Urinary bladder (tissue), 4 donors: ENCODE measurements around the gene GIGYF2. TPM values are rescaled to one million over a fixed set of nuclear protein-coding genes. Genes with fewer than 3 reads are reported as not detected.
A peak's percentile ranks its signal among the peaks of the same experiment; 100 is the strongest.

ENCODE experiments used
- DNase-seq: peaks from one replicate; pipeline ENCODE4 v3.0.0-alpha.2; 2015; ENCODE audit errors: extremely low spot score
- H3K27ac ChIP-seq: one replicate; pipeline ENCODE4 v1.5.1; 2013; ENCODE audit warnings: low read depth, mild to moderate bottlenecking, moderate library complexity
- H3K36me3 ChIP-seq: one replicate; pipeline ENCODE4 v1.6.1; 2013; ENCODE audit warnings: mild to moderate bottlenecking, moderate library complexity; ENCODE audit not compliant: insufficient read depth
- H3K4me1 ChIP-seq: one replicate; pipeline ENCODE4 v1.6.1; 2013; ENCODE audit warnings: mild to moderate bottlenecking, moderate library complexity; ENCODE audit not compliant: insufficient read depth
- H3K4me3 ChIP-seq: one replicate; pipeline ENCODE4 v1.5.1; 2013; ENCODE audit warnings: low read depth, low read length
- WGBS: extraction: QIAGEN DNeasy Blood & Tissue Kit; methylation state at CpG from one replicate; pipeline ENCODE4 v1.1.7; 2013; 5-methylcytosine and 5-hydroxymethylcytosine counted together
- polyA plus RNA-seq: library from polyadenylated mRNA; stranded (reverse); fragments of 200-250 nt; gene quantifications from one replicate; pipeline ENCODE4 v1.2.3, GENCODE V29; 2013
- total RNA-seq: library from RNA; depleted of rRNA; stranded (reverse); fragments of >200 nt; gene quantifications from one replicate; pipeline ENCODE4 v1.2.3, GENCODE V29; 2014
- donor health status: healthy with polysubstance abuse.
- donor health status: healthy.

Gene GIGYF2
- total and polyA plus RNA-seq, 2 donors: 29.3 to 121 TPM

- 95% methylated on average over 3 of the region's 3 CpGs for WGBS
- no peak overlapping the region for H3K4me3 ChIP-seq
- no peak overlapping the region for H3K27ac ChIP-seq
- peaks cover 4% of the 10 kb centered on the region for H3K36me3 ChIP-seq
- DNase-seq: no peak
- H3K4me1 ChIP-seq: no peaks in the 10 kb centered on the region
Observed at GRCh38 chr2:232748038-232748437, 50.9 kb downstream of the GIGYF2 start.

GRCh38 chr2:232749331-232749730, 52.2 kb downstream of the GIGYF2 start:
- no peak for DNase-seq
- peaks cover 4% of the 10 kb centered on the region for H3K36me3 ChIP-seq
- no peaks in the 10 kb centered on the region for H3K4me1 ChIP-seq
- H3K27ac ChIP-seq: no peak overlapping the region
- WGBS: 77% methylated on average over 3 of the region's 3 CpGs
- H3K4me3 ChIP-seq: no peak overlapping the region

DNA sequence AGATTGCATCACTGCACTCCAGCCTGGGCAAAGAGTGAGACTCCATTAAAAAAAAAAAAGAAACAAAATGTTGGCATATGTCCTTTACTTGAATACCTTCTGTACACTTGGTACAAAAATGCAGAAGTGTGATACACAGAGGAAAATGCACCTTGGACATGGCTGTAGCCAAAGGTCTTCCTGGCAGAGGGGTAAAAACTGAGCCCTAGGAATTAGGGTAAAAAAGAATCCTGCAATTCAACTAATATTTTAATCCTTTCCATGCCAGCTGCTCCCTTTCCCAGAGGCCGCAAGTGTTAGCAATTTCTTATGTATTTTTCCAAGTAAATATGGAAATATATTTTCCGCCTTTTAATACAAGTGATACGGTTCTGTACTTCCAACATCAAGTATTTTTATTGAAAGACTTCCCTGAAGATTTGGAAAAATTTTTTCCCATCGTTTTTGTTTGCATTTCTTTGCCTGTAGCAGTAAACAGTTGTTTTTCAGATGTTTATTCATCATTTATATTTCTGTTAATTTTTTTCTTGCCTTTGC, 53.1 kb downstream of the GIGYF2 start:
- peaks cover 4% of the 10 kb centered on the region for H3K36me3 ChIP-seq

GRCh38 chr2:232757905-232758304, 60.8 kb downstream of the GIGYF2 start:
- H3K36me3 ChIP-seq: peaks cover 3% of the 10 kb centered on the region
- H3K27ac ChIP-seq: no peak overlapping the region
- H3K4me3 ChIP-seq: no peak overlapping the region
- 82% methylated on average over 2 of the region's 2 CpGs for WGBS
- H3K4me1 ChIP-seq: no peaks in the 10 kb centered on the region
- no peak for DNase-seq

More for the DNA sequence above, 53.1 kb downstream of the GIGYF2 start:
- no peak overlapping the region for H3K27ac ChIP-seq
- no peaks in the 10 kb centered on the region for H3K4me1 ChIP-seq
- WGBS: 83% methylated on average over 4 of the region's 4 CpGs
- H3K4me3 ChIP-seq: no peak overlapping the region
- no peak for DNase-seq

GRCh38 chr2:232761301-232761907, 64.3 kb downstream of the GIGYF2 start:
- Histone ChIP-seq H3K4me1 (no peaks in the 10 kb centered on the region), H3K36me3 (peaks cover 5% of the 10 kb centered on the region), H3K4me3 (no peak overlapping the region), H3K27ac (no peak overlapping the region)
- 55% methylated on average over 3 of the region's 3 CpGs for WGBS
- DNase-seq: peak; percentile 6

DNA sequence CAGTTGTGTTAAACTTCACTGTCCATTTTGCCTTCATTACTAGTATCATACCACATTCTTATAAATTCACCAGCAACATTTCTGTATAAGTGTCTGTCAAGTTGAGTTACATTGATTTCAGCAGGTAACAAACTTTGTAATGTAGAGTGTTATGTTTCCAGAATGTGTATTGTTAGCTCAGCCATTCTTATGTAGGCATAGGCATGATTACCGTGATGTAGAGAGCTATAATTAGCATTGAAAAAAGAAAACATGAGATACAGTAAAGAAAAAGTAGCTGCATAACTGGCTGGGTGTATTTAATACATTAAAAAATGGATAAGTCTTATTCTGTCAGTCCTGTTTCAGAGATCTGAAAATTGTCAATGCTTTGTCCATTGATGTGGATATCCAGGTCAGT, 70.7 kb downstream of the GIGYF2 start:
- 83% methylated on average over 1 of the region's 1 CpG for WGBS

DNA sequence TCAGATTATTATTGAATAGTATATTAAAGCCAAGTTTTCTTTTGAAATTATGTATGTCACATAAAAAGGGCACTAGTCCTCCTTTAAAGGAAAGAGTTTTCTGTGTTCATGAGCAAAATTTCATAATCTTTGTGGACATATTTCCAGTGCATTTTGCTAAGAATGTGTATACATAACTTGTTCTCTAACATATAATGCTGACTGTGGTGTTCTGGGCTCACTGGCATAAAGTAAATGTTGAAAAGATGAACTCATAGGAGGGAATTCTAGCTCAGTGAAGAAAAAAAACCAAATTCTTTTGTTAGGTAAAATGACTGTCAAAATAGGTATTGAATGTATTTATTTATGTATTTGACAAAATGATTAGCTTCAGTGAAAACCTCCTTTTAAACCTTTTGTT, 73.1 kb downstream of the GIGYF2 start:
- Histone ChIP-seq H3K36me3 (peaks cover 4% of the 10 kb centered on the region), H3K4me3 (no peak overlapping the region), H3K27ac (no peak overlapping the region), H3K4me1 (no peaks in the 10 kb centered on the region)
- no peak for DNase-seq

More for the DNA sequence above, 70.7 kb downstream of the GIGYF2 start:
- DNase-seq: no peak
- Histone ChIP-seq H3K4me3 (no peak overlapping the region), H3K36me3 (peaks cover 4% of the 10 kb centered on the region), H3K4me1 (no peaks in the 10 kb centered on the region), H3K27ac (no peak overlapping the region)

DNA sequence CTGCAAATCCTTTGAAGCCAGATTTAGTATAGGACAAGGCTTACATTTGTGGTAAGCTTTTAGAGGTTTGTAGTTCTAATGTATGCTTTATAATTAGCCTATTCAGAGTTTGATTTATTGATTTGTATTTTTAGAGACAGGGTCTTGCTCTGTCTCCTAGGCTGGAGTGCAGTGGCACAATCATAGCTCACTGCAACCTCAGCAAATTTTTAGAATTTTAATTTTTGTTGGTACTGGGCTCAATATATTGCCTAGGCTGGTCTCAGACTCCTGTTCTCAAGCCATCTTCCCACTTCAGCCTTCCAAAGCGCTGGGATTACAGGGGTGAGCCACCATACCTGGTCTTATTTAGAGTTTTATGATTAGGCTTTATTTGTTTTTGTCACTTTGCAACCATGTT, 74.7 kb downstream of the GIGYF2 start:
- DNase-seq: no peak
- H3K4me1 ChIP-seq: no peaks in the 10 kb centered on the region
- H3K36me3 ChIP-seq: peaks cover 2% of the 10 kb centered on the region
- WGBS: 93% methylated on average over 1 of the region's 1 CpG
- H3K4me3 ChIP-seq: no peak overlapping the region
- H3K27ac ChIP-seq: no peak overlapping the region

GRCh38 chr2:232772531-232772930, 75.4 kb downstream of the GIGYF2 start:
- 88% methylated on average over 2 of the region's 2 CpGs for WGBS
- no peak overlapping the region for H3K27ac ChIP-seq

GRCh38 chr2:232773815-232774214, 76.7 kb downstream of the GIGYF2 start:
- Histone ChIP-seq H3K27ac (no peak overlapping the region), H3K4me3 (no peak overlapping the region), H3K4me1 (no peaks in the 10 kb centered on the region), H3K36me3 (no peaks in the 10 kb centered on the region)
- WGBS: 97% methylated on average over 9 of the region's 9 CpGs
- no peak for DNase-seq

More at GRCh38 chr2:232772531-232772930, 75.4 kb downstream of the GIGYF2 start:
- DNase-seq: no peak
- Histone ChIP-seq H3K4me1 (no peaks in the 10 kb centered on the region), H3K36me3 (peaks cover 2% of the 10 kb centered on the region), H3K4me3 (no peak overlapping the region)

DNA sequence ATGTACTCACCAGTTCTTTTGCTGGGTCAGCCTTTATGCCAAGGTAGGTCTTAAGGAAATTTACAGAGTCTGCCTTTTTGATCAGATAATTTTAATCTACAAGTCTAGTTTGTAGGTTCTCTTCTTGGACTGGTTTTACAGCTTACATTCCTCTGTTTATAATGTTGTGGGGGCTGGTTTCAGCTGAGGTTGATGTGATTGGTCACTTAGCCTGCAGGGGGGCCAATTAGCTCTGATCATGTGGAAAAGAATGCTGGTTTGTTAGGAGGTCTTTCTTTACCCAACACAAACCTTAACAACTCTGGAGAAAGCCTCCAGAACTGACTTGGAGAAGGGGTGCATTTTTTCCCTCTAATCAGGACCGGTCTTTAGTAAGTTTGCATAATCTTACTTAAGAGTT, 79.3 kb downstream of the GIGYF2 start, which contains the start of gene KCNJ13:
Gene KCNJ13 (minus strand): TSS at position 131 of the 400 bp plus-strand sequence. CDS start 5,203 bp downstream, outside the sequence.
- WGBS: 58% methylated on average over 1 of the region's 1 CpG
- Histone ChIP-seq H3K4me1 (no peaks in the 10 kb centered on the region), H3K36me3 (no peaks in the 10 kb centered on the region)

GRCh38 chr2:232777276-232777675, 80.1 kb downstream of the GIGYF2 start:
- no peak overlapping the region for H3K4me3 ChIP-seq
- no peak overlapping the region for H3K27ac ChIP-seq
- 82% methylated on average over 5 of the region's 5 CpGs for WGBS
- no peak for DNase-seq
- no peaks in the 10 kb centered on the region for H3K36me3 ChIP-seq
- peaks cover 1% of the 10 kb centered on the region for H3K4me1 ChIP-seq

More for the DNA sequence above, 79.3 kb downstream of the GIGYF2 start, which contains the start of gene KCNJ13:
- H3K4me3 ChIP-seq: no peak within 1 kb of the TSS
- DNase-seq: no peak
- H3K27ac ChIP-seq: no peak within 1 kb of the TSS

- no peak for DNase-seq
- Histone ChIP-seq H3K36me3 (no peaks in the 10 kb centered on the region), H3K4me3 (no peak overlapping the region), H3K4me1 (peaks cover 1% of the 10 kb centered on the region), H3K27ac (no peak overlapping the region)
- WGBS: 61% methylated on average over 3 of the region's 3 CpGs
Observed at GRCh38 chr2:232779465-232779864, 82.3 kb downstream of the GIGYF2 start.

DNA sequence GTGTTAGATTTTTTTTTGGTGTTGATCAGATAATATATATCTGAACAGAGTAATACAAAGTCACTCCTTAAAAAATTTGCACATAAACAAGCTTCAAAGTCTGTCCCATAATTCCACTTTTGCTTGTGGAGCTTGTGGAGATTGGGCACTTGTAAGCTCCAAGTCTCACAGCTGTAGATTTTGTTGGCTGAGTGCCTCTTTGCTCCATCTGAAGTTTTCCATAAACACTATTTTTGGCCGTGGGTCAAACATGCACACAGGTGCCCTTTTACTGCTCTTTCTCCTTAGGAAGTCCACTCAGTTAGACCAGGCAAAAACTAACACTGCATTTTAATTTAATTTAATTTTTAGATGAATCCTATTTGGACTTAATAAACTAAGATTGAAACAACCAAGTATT, 82.8 kb downstream of the GIGYF2 start:
- no peaks in the 10 kb centered on the region for H3K36me3 ChIP-seq
- DNase-seq: no peak
- 24% methylated on average over 1 of the region's 1 CpG for WGBS
- H3K4me1 ChIP-seq: peaks cover 1% of the 10 kb centered on the region
- no peak overlapping the region for H3K4me3 ChIP-seq
- H3K27ac ChIP-seq: no peak overlapping the region
